ENCODE measurements around the gene RDX.
A peak's percentile ranks its signal among the peaks of the same experiment; 100 is the strongest.
"Not testable (repeated sequence)": the region's sequence is repeated elsewhere in the genome, so short reads cannot be mapped to it uniquely, and the experiment has no call there.

RDX gene

GRCh38 chr11:110199184-110199981, 97.0 kb downstream of the RDX start:
- DNase-seq, result no peak

- no peak for DNase-seq
Measured at GRCh38 chr11:110198031-110198729, 98.2 kb downstream of the RDX start.

GRCh38 chr11:110196884-110197420, 99.5 kb downstream of the RDX start:
- no peak for DNase-seq

GRCh38 chr11:110196241-110196754, 100.1 kb downstream of the RDX start:
- no peak for DNase-seq

GRCh38 chr11:110194211-110194766, 102.1 kb downstream of the RDX start:
- DNase-seq, result not testable (repeated sequence)

GRCh38 chr11:110192604-110193282, 103.7 kb downstream of the RDX start:
- DNase-seq, result peak; percentile 13

GRCh38 chr11:110190885-110191284, 105.5 kb downstream of the RDX start:
- no peak for DNase-seq

- DNase-seq, result no peak
Measured at GRCh38 chr11:110187731-110188130, 108.7 kb downstream of the RDX start.

- no peak for DNase-seq
Measured at GRCh38 chr11:110186867-110187266, 109.5 kb downstream of the RDX start.

GRCh38 chr11:110186456-110186855, 110.0 kb downstream of the RDX start:
- DNase-seq, result no peak

- no peak for DNase-seq
Measured at GRCh38 chr11:110185599-110185998, 110.8 kb downstream of the RDX start.

- DNase-seq, result no peak
Measured at GRCh38 chr11:110185121-110185591, 111.3 kb downstream of the RDX start.

- DNase-seq, result no peak
Measured at GRCh38 chr11:110184456-110184855, 112.0 kb downstream of the RDX start.

GRCh38 chr11:110182886-110183285, 113.5 kb downstream of the RDX start:
- peak; percentile 24 for DNase-seq

GRCh38 chr11:110179064-110179463, 117.3 kb downstream of the RDX start:
- no peak for DNase-seq

GRCh38 chr11:110177086-110177456, 119.3 kb downstream of the RDX start:
- DNase-seq, result no peak

GRCh38 chr11:110176366-110177085, 119.9 kb downstream of the RDX start:
- DNase-seq, result no peak

- DNase-seq, result no peak
Measured at GRCh38 chr11:110174645-110175310, 121.6 kb downstream of the RDX start.

GRCh38 chr11:110173811-110174644, 122.4 kb downstream of the RDX start:
- peak; percentile 73 for DNase-seq

GRCh38 chr11:110172468-110173065, 123.8 kb downstream of the RDX start:
- no peak for DNase-seq

Data from activated CD4-positive, alpha-beta T cell treated with anti-CD3 and anti-CD28 coated beads, Interleukin-2, Interleukin-6, amounts not matched to agents 100 ng/mL and 50 ng/mL, durations not matched to agents 16 hours and 8 hours (primary cell).